GM12891 (cell line): Measurements from ENCODE around the gene HYAL4.
A peak's percentile ranks its signal among the peaks of the same experiment; 100 is the strongest.
"Not testable (repeated sequence)": the region's sequence is repeated elsewhere in the genome, so short reads cannot be mapped to it uniquely, and the experiment has no call there.

ENCODE experiments used
- DNase-seq: peaks from one replicate; pipeline ENCODE4 v3.0.0; 2011; ENCODE audit warnings: low spot score; ENCODE audit not compliant: insufficient read length
- FAIRE-seq: peaks from 2 replicates; lab custom pipeline; 2011; peaks lifted over from hg19 to GRCh38; lab: Jason Lieb, UNC
- PAX5 ChIP-seq: IDR thresholded peaks from 2 replicates; pipeline ENCODE4 v1.6.1; 2011; ENCODE audit warnings: low read length, moderate library complexity, mild to moderate bottlenecking; ENCODE audit not compliant: insufficient read depth, severe bottlenecking
- POLR2A ChIP-seq: IDR thresholded peaks from 2 replicates; pipeline ENCODE4 v1.6.1; 2011; ENCODE audit warnings: low read depth, low read length, control low read depth
- POLR2AphosphoS5 ChIP-seq: IDR thresholded peaks from 2 replicates; pipeline ENCODE4 v1.6.1; 2011; ENCODE audit warnings: low read depth, low read length, control low read depth
- POU2F2 ChIP-seq: IDR thresholded peaks from 2 replicates; pipeline ENCODE4 v1.6.1; 2011; ENCODE audit warnings: low read depth, mild to moderate bottlenecking, control low read depth, low read length, moderate library complexity
- SPI1 ChIP-seq: IDR thresholded peaks from 2 replicates; pipeline ENCODE4 v1.6.1; 2011; ENCODE audit warnings: low read depth, low read length, control low read depth
- TAF1 ChIP-seq: IDR thresholded peaks from 2 replicates; pipeline ENCODE4 v1.6.1; 2011; ENCODE audit warnings: low read depth, low read length, control low read depth

HYAL4 gene

DNA sequence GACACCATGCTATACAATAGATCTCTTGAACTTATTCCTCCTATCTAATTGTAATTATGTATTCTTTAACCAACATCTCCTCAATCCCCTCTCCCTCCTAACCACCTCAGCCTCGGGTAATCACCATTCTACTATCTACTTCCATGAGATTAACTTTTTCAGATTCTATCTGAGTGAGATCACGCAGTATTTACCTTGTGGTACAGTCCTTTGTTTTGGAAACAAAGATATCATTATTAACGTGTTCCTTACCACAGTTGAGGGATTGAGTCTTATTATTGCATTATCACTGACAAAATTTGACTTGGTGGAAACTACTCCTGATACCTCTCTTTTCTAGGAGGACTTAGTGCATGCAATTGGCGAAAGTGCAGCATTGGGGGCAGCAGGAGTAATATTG, 26.0 kb upstream of the HYAL4 start:
- TF ChIP-seq POU2F2 (no peak), TAF1 (no peak), SPI1 (no peak), POLR2AphosphoS5 (no peak), POLR2A (no peak), PAX5 (no peak)
- DNase-seq (no peak), FAIRE-seq (no peak)

- not testable (repeated sequence) for DNase-seq, FAIRE-seq
Observed at GRCh38 chr7:123819795-123820194, 25.2 kb upstream of the HYAL4 start.

GRCh38 chr7:123820864-123821263, 24.1 kb upstream of the HYAL4 start:
- FAIRE-seq (no peak), DNase-seq (no peak)
- TF ChIP-seq POU2F2 (no peak), POLR2A (no peak), POLR2AphosphoS5 (no peak), TAF1 (no peak), PAX5 (no peak), SPI1 (no peak)

GRCh38 chr7:123821320-123821719, 23.6 kb upstream of the HYAL4 start:
- FAIRE-seq, result no peak
- TF ChIP-seq POLR2AphosphoS5 (no peak), POU2F2 (no peak), POLR2A (no peak)

DNA sequence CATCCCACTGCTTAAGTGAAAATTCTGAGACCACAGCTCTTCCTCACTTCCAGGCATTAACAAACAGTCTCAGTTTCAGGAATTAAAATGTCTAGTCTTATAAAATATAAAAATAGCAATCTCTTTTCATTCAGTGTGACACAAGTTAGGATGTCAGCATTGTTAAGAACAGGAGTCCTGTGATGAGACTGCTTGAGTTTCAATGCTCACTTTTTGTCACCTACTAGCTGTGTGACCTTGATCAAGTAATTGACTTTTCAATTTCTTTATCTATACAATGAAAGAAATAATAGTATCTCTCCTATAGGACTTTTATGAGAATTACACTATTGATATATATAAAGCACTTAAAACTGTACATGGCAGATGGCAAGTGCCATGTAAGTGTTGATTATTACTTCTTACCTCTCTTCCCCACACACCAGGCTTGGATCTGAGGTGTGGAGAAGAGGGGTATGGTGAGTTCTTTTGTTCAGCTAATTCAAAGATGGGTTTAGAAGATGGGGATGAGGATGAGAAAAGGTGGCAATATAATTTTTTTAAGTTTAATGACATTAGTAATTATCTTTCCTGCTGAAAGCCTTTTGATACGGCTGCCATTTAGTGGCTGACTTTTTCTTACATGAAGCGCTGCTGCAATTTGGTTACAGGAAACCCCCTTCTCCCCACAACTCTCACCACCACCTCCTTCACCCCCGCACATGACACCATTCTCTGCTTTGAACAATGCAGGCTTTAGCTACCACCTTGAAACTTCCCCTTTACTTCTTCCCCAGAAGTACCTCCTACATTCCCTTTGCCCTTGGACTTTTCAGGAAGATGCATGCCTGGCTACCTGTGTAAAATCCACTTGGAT, 20.8 kb upstream of the HYAL4 start:
- peak; percentile 11 for DNase-seq
- TF ChIP-seq POLR2AphosphoS5 (no peak), POU2F2 (peak; percentile 93; the same call in 1 of the 2 replicates)
- peak; percentile 67 for FAIRE-seq

More at GRCh38 chr7:123821320-123821719, 23.6 kb upstream of the HYAL4 start:
- DNase-seq, result no peak

GRCh38 chr7:123824754-123825067, 20.3 kb upstream of the HYAL4 start:
- no peak for TF ChIP-seq TAF1
- TF ChIP-seq SPI1, result no peak
- no peak for TF ChIP-seq POLR2AphosphoS5
- TF ChIP-seq POU2F2, result no peak
- no peak for TF ChIP-seq POLR2A
- FAIRE-seq, result no peak
- DNase-seq, result no peak

DNA sequence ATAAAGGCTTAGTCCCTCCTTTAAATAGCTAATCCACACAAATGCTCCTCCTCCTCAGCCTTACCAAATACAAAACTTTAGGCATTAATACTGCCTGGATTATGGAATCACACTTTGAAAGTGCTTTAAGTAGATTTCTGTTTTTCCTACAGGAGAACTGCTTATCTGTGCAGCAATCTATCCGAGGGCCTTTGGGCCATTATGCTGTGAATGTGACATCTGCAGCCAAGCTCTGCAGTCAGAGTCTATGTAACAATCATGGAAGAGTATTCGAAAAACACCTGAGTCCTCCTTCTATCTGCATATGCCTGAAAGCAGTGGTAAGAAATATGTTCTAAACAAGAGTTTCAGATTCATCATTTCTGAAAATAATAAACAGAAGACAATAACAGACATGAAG, 16.2 kb upstream of the HYAL4 start:
- FAIRE-seq (no peak), DNase-seq (no peak)
- TF ChIP-seq SPI1 (no peak), POU2F2 (no peak), TAF1 (no peak), POLR2A (no peak), POLR2AphosphoS5 (no peak), PAX5 (no peak)

GRCh38 chr7:123836656-123837055, 8.3 kb upstream of the HYAL4 start:
- DNase-seq, result no peak
- TF ChIP-seq SPI1, result no peak
- no peak for TF ChIP-seq POU2F2
- TF ChIP-seq TAF1, result no peak
- TF ChIP-seq POLR2AphosphoS5, result no peak
- TF ChIP-seq POLR2A, result no peak
- no peak for TF ChIP-seq PAX5
- no peak for FAIRE-seq

DNA sequence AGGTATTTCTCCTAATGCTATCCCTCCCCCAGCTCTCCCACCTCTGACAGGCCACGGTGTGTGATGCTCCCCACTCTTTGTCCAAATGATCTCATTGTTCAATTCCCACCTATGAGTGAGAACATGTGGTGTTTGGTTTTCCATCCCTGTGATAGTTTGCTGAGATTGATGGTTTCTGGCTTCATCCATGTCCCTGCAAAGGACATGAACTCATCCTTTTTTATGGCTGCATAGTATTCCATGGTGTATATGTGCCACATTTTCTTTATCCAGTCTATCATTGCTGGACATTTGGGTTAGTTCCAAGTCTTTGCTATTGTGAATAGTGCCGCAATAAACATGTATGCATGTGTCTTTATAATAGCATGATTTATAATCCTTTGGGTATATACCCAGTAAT, 5.9 kb upstream of the HYAL4 start:
- DNase-seq, FAIRE-seq: not testable (repeated sequence)

- DNase-seq, FAIRE-seq: not testable (repeated sequence)
Observed at GRCh38 chr7:123844142-123844541, 827 bp upstream of the HYAL4 start.

- no peak for DNase-seq
- no peak for FAIRE-seq
- TF ChIP-seq POLR2A, result no peak
- TF ChIP-seq PAX5, result no peak
- TF ChIP-seq POU2F2, result no peak
- TF ChIP-seq POLR2AphosphoS5, result no peak
- TF ChIP-seq SPI1, result no peak
- TF ChIP-seq TAF1, result no peak
Observed at GRCh38 chr7:123845823-123846216, 851 bp downstream of the HYAL4 start.
